ACHN (cell line): ENCODE measurements around the gene NOPCHAP1.

Experiments
- DNase-seq: peaks from one replicate; pipeline ENCODE4 v3.0.0-alpha.2; 2015
- in situ Hi-C: cut with HindIII; loops from 2 replicates; pipeline ENCODE4 v1.10.0; 2017; ENCODE audit warnings: low sequenced_read_pairs, low pct_ligation_motif_present, low pct_unique_long_range_greater_than_20kb

NOPCHAP1 gene

DNA sequence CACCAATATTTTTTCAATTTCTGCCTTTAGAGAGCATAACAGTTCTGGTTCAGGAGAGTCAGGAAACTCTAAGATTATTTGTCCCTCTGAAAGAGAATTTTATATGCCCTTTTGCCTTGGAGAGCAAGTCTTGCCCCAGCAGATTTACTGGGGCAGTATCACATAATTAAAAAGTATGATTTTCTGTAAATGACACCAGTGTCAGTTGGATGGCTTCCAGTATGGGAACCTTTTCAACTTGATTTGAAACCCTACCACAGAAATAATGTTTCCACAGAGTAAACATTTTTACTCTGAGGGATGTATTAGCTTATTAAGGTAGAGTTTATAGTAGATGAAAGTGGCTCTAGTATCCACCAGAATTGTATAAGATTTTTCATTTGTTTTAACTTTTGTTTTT lies 15.4 kb downstream of the NOPCHAP1 start:
- in situ Hi-C loops = no loop called here
- DNase-seq = no peak

- DNase-seq = peak; percentile 79
- in situ Hi-C loops = no loop called here
Observed at GRCh38 chr12:105013892-105014291, 27.8 kb downstream of the NOPCHAP1 start.

- no peak for DNase-seq
- in situ Hi-C loops = no loop called here
Observed at GRCh38 chr12:105014603-105015002, 28.5 kb downstream of the NOPCHAP1 start.

DNA sequence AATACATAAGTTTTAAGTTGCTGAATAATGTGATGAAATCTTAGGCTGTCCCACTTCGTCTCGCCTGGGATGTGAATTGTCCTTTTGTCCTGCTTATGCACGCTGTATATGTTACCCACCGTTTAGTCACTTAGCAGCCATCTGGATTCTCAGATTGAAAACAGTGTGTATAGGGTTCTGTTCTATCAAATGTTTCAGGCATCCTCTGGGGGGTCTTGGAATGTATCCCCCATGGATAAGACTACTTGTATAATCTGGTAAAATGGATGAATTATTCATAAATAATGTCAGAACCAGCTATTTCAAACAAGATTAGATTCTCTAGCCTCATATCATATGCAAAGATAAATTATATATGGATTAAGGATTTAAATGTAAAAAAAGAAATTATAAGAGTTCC lies 29.4 kb downstream of the NOPCHAP1 start:
- no peak for DNase-seq
- in situ Hi-C loops = no loop called here

DNA sequence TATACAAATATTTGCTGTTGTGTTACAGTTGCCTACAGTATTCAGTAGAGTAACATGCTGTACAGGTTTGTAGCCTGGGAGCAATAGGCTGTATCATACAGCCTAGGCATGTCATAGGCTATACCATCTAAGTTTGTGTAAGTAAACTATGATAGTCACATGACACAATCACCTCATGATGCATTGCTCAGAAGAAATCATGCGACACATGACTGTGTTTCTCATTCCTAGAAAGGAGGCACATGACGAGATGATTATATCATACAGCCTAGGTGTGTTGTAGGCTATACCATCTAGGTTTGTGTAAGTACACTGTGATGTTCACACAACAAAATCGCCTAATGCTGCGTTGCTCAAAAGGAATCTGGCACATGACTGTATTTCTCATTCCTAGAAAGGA lies 31.9 kb downstream of the NOPCHAP1 start:
- in situ Hi-C loops = no loop called here
- no peak for DNase-seq

GRCh38 chr12:105018776-105019175 lies 32.7 kb downstream of the NOPCHAP1 start:
- DNase-seq = no peak
- in situ Hi-C loops = no loop called here

DNA sequence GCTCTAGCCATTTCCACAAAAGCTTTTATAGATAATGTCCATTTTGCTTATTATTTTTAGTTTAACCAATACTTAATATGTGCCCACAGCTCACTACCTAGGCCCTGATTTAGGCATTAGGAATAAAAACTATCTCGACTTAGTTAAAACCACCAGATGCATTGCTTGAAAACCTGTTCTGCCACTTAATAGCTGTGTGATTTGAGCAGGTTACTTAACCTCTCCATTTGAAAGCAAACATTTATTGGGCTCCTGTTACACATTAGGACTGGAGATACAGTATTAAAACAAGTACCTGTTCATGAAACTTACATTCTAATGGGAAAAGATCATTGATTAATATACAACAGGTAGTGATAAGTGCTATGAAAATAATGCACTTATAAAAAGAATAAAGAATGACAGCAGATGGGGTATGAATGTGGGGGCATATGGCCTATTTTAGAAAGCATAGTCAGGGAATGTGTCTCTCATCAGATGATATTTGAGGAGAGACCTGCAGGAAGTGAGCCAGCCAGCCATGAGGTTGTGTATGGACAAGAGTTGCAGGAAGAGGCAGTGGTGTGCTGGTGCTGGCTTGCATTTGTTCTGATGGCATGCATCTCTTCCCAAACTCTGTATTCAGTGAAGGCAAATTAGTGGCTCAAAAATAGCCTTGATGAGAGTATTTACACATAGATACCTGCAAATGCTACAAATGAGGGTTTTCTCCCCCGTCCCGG lies 34.3 kb downstream of the NOPCHAP1 start:
- DNase-seq = no peak
- in situ Hi-C loops = no loop called here

DNA sequence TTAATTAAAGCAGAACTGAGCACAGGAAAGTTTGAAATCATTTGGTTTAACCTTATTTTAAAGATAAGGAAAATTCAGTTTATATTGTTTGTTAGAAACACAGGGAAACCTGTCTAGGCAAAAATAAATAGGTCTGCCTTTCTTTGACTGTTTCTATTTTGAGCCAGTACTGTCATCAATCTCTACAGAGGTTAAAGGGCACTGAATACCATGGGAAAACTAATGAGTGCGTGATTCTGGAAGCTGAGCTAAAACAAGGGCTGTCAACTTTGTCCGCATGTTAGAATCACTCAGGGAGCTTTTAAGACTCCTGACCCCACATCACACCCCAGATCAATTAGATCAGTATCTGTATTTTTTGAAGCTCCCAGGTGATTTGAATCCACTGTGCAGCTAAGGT lies 38.8 kb downstream of the NOPCHAP1 start:
- DNase-seq = no peak
- in situ Hi-C loops = no loop called here

DNA sequence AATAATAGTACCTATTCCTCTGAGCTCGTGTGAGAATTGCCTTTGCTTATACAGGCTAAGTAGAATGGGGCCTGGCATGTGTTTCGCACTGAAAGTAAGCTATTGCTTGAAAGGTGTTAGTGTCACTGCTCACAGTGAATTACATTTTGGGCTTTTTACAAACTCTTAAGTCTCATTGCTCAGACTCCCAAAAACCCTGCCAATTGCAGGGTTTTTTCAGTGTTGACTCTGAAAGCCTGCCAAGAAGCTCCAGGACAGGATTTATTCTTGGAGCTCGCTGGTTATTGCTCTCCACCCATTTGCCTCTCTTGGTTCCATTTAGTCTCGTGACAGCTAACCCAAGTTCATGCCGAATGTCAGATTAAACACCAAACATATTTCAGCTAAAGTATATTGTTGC lies 39.8 kb downstream of the NOPCHAP1 start:
- in situ Hi-C loops = no loop called here
- DNase-seq = no peak

DNA sequence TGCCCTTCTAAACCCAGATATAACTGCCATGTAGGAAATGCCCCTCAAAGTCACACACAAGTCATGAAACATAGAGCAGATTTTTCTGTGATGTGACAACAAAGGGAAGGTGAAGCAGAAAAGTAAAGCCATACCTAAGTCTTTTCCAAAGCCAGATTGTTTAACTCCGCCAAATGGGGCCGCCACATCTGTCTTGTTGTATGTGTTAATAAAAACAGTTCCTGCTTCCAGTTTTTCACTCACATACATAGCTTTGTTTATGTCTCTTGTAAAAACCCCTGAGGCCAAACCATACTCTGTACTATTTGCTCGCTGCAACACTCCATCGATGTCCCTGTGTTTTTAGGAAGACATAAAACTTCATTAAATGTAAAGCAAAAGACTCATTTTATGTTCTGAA lies 40.3 kb downstream of the NOPCHAP1 start:
- DNase-seq = no peak
- in situ Hi-C loops = no loop called here

GRCh38 chr12:105030820-105031807 lies 45.0 kb downstream of the NOPCHAP1 start:
- in situ Hi-C loops = no loop called here

DNA sequence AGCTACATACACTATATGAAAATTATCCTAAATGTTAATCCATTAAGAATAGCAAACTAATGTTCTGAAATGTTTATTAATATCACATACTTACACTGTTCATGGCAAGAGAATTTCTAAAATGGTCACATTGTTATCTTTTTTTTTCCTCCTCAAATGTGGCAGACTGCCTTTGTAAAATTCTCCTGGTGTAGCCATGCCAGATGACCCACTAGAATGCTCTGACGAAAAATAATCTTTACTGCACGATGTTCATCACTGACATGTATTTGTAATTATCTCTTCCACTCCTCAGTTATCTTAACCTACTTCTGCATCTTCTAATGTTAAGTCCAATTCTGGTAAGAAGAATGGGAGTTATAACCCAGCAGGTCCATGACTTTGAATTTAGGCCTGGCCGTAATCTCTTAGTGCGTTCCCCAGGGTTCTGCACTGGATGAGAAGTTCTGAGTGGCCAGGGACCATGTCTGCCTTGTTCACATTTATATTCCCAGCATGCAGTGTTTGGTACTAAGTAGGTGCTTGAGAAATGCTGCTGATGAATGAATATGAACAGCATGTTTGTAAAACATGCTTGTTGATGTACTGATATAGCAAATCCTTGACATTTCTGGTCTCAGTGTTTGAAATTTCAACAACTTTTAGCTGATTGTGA lies 46.7 kb downstream of the NOPCHAP1 start:
- in situ Hi-C loops = no loop called here
- DNase-seq = no peak

More at GRCh38 chr12:105030820-105031807, 45.0 kb downstream of the NOPCHAP1 start:
- DNase-seq = no peak

- in situ Hi-C loops = no loop called here
- DNase-seq = no peak
Observed at GRCh38 chr12:105033851-105034250, 47.7 kb downstream of the NOPCHAP1 start.
